AG08395 (cell line): Measurements from ENCODE around the gene INPP4B.
"Not testable (repeated sequence)": the region's sequence is repeated elsewhere in the genome, so short reads cannot be mapped to it uniquely, and the experiment has no call there.

Experiments
- DNase-seq: peaks from one replicate; pipeline ENCODE4 v3.0.0; 2012; ENCODE audit warnings: mixed read lengths, low spot score

Gene INPP4B

DNA sequence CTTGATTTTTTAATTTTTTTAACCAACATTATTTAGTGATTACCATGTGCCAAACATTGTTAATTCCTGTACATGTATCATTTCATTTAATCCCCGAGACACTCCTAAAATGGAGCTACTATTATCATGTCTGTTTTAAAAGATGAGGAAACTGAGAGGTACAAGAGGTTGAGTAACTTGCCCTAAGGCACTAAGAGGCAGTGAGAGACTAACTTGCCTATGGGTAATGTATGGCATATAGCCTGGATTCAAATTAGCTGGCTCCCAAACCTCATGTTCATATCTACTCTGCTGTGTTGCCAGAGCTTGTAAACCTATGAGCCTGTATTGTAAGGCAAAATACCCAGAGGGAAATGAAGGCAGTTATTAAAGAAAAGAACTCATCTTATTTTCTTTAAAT, 766.1 kb downstream of the INPP4B start:
- no peak for DNase-seq

DNA sequence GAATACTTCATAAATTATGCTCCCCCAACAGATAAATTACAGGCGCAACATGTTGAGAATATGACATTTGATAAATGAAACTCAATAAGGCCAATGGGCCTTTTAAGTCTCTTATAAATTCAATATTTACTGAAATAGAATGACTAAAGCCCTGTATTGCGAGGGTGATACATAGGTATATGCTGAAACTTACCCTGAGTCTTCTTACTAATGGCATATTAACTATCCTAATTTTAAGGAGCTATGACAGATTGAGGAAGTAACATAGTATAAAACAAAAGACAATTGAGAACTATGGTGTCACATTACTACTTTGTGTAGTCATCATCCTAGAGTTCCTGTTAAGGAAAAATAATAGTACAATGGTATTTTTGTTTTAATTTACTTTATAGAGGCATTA, 769.1 kb downstream of the INPP4B start:
- DNase-seq = no peak

DNA sequence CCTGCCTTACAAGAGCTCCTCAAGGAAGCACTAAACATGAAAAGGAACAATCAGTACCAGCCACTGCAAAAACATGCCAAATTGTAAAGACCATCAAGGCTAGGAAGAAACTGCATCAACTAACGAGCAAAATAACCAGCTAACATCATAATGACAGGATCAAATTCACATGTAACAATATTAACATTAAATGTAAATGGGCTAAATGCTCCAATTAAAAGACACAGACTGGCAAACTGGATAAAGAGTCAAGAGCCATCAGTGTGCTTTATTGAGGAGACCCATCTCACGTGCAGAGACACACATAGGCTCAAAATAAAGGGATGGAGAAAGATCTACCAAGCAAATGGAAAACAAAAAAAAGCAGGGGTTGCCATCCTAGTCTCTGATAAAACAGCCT, 777.8 kb downstream of the INPP4B start:
- DNase-seq = not testable (repeated sequence)

DNA sequence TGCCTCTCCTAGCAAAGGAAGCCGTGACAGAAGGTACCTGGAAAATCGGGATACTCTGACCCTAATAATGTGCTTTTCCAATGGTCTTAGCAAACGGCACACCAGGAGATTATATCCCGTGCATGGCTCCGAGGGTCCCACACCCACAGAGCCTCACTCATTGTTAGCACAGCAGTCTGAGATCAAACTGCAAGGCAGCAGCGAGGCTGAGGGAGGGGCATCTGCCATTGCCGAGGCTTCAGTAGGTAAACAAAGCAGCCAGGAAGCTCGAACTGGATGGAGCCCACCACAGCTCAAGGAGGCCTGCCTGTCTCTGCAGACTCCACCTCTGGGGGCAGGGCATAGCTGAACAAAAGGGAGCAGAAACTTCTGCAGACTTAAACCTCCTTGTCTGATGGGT, 779.5 kb downstream of the INPP4B start:
- DNase-seq = not testable (repeated sequence)

DNA sequence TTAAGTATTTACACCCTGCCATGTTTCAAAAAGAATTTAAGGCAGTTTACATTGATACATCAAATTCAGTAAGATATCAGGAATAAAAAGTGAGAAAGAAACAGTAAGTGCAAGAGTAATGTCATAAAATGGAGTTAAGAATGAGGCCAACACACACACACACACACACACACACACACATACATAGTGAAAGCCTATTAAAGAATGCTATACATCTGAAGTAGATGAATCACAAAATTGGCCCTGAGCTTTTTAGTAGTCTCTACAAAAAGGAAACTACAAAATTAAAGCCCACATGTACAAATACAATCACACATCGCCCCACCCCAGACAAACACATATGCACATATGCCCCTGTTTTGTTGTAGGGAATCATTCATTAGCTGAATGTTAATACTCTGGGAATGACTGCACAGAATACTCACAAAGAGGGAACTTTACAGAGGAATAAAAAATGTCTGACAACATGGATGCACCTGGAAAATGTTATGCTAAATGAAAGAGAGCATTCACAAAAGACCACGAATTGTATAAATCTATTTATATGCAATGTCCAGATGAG, 780.9 kb downstream of the INPP4B start:
- no peak for DNase-seq

DNA sequence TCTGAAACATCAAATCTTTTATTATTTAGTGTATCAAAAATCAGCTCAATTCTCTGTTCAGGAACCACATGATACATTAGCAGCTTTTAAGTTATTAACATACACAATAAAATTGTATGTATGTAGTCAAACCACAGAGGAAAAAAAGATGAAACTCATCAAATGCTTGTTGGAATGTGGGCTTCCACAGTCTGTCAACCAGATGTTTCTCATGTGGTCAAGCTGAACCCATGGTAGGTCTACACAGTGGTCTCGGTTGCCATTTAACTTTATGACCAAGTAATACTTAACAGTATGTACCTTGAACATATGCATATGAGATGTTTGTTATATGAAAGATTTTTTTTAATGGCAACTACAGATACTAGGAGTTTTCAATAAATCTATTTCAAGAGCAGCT, 781.9 kb downstream of the INPP4B start:
- no peak for DNase-seq

DNA sequence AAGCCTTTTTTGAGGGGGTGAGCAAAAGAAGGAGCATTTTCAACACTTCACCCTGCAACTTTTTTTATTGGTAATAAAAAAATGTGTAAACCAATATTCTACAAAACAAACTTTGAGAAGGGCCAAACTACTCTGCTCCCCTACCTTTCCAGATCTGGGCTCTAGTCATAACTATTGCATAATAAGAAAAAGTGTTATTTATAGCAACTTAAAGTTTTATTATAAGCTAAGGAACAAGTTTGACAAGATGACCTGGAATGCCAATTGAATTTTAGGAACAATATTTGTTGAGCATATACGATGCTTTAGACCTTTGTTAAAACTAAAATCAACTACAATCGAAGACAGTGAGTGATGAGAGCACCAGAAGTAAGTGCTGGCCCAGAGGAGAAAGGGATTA, 800.1 kb downstream of the INPP4B start:
- DNase-seq = no peak

GRCh38 chr4:142044271-142044670, 801.8 kb downstream of the INPP4B start:
- no peak for DNase-seq

DNA sequence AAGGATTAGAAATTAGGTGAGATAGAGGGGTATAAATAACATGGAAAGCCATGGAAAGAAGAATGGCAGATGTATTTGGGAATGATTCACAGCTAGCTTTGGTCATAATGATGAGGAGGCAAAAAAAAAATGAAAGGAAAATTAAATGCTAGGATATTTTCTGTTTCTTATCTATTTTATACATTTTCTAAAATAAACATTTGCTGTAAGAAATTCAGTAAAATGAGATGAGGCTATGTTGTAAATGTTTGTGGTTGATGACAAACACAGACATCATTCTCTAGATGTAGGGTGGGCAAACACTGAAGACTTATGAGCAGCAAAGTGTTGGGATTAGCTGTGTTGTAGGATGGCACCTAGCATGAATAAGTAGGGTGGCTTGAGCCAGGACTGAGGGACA, 802.6 kb downstream of the INPP4B start:
- DNase-seq = peak; percentile 7

- no peak for DNase-seq
These were observed 804.3 kb downstream of the INPP4B start for GRCh38 chr4:142041788-142042187.

- DNase-seq = no peak
These were observed 806.1 kb downstream of the INPP4B start for GRCh38 chr4:142040043-142040442.

GRCh38 chr4:142036795-142037583, 809.1 kb downstream of the INPP4B start:
- peak; percentile 6 for DNase-seq

DNA sequence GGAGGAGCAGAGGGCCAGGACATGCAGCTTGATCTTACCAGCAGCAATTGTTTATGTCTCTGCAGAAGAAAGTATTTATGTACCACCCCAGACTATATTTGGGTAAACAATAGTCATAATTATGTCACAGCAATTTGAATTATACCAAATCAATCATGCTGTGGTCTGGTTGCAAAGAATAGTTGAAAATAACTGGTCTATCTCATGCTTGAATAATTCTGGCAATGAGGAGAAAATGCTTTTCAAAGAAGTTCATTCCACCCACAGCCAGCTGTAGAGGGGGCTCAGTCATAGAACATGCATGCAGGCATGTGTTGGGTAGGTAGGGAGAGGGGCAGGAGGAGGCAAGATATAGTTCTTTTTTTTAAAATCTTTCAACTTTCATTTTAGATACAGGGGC, 810.5 kb downstream of the INPP4B start:
- DNase-seq = peak; percentile 10

- no peak for DNase-seq
These were observed 812.0 kb downstream of the INPP4B start for GRCh38 chr4:142034101-142034500.

GRCh38 chr4:142030010-142030409, 816.1 kb downstream of the INPP4B start:
- DNase-seq = no peak

- DNase-seq = no peak
These were observed 824.3 kb downstream of the INPP4B start for GRCh38 chr4:142021761-142022160.

GRCh38 chr4:142021181-142021580, 824.9 kb downstream of the INPP4B start:
- no peak for DNase-seq

- DNase-seq = no peak
These were observed 830.1 kb downstream of the INPP4B start for GRCh38 chr4:142016031-142016430.

GRCh38 chr4:142009751-142010150, 836.4 kb downstream of the INPP4B start:
- DNase-seq = no peak

- no peak for DNase-seq
These were observed 840.6 kb downstream of the INPP4B start for GRCh38 chr4:142005519-142005918.

GRCh38 chr4:141999446-142000143, 846.5 kb downstream of the INPP4B start:
- no peak for DNase-seq

GRCh38 chr4:141995056-141995455, 851.0 kb downstream of the INPP4B start:
- DNase-seq = no peak

DNA sequence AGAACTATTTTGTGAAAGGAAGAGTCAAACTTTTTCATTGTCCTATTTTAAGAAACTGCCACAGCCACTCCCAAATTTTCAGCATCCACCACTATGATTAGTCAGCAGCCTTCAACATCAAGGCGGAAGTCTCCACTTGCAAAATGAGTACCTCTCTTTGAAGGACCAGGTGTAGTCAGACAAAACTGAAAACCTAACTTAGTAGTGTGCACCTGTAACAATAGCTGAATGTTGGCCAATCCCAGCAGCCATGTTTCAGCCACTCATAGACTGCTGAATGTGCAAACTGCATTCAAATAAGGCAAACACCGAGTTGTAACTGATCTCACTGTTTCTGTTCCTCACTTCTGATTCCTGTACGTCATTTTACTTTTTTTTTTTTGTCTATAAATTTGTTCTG, 868.7 kb downstream of the INPP4B start:
- no peak for DNase-seq
